Muscle of arm (tissue), 14 donors: ENCODE measurements around the gene PAX6. TPM values are rescaled to one million over a fixed set of nuclear protein-coding genes. Genes with fewer than 3 reads are reported as not detected.

Experiments used
- DNase-seq: peaks from one replicate; pipeline ENCODE4 v3.0.0-alpha.2; 2013
- long read RNA-seq, 11 donors: transcript quantifications; one replicate each; lab custom pipeline, GENCODE V29; 2026
- polyA plus RNA-seq, 12 donors: library from polyadenylated mRNA; unstranded; fragments of 120-200 nt; gene quantifications; one replicate each; pipeline ENCODE4 v1.2.1, GENCODE V29; 2013; ENCODE audit not compliant: insufficient read length in 12 of 12

The PAX6 gene
- 1 to 10 TPM in 3 of 12 donors, under 1 TPM in 7, not detected in 2; 0.15 to 1.5 (median 0.70) TPM for polyA plus RNA-seq
- long read RNA-seq, donor 1 = 0 reads
- long read RNA-seq, donor 2 = 0 reads
- long read RNA-seq, donor 3 = 0 reads
- long read RNA-seq, donor 4 = 0 reads
- long read RNA-seq, donor 5 = 0 reads
- long read RNA-seq, donor 6 = 0 reads
- long read RNA-seq, donor 7 = 0 reads
- long read RNA-seq, donor 8 = 0 reads
- long read RNA-seq, donor 9 = 0 reads
- long read RNA-seq, donor 10, full-length matches to known transcripts = 1 of 1 reads
- long read RNA-seq, donor 10, partial matches to known transcripts = 0 of 1 reads
- long read RNA-seq, donor 10, other reads (novel, unspliced or antisense) = 0 of 1 reads
- long read RNA-seq, donor 11 = 0 reads

GRCh38 chr11:31810779-31811647 lies at the start of gene PAX6:
TSS of gene PAX6 (minus strand) at chr11:31811322. CDS start at chr11:31806411, 4,911 bp downstream.
- no peak for DNase-seq

GRCh38 chr11:31860391-31860790 lies 49.3 kb upstream of the PAX6 start:
- no peak for DNase-seq

- DNase-seq = no peak
Observed at GRCh38 chr11:31856248-31856647, 45.1 kb upstream of the PAX6 start.

- no peak for DNase-seq
Observed at GRCh38 chr11:31855466-31855865, 44.3 kb upstream of the PAX6 start.

- DNase-seq = no peak
Observed at GRCh38 chr11:31850365-31850764, 39.2 kb upstream of the PAX6 start.

GRCh38 chr11:31847761-31848160 lies 36.6 kb upstream of the PAX6 start:
- no peak for DNase-seq

GRCh38 chr11:31845331-31845730 lies 34.2 kb upstream of the PAX6 start:
- DNase-seq = no peak

GRCh38 chr11:31844351-31844750 lies 33.2 kb upstream of the PAX6 start:
- DNase-seq = no peak

- no peak for DNase-seq
Observed at GRCh38 chr11:31841435-31841834, 30.3 kb upstream of the PAX6 start.

- DNase-seq = no peak
Observed at GRCh38 chr11:31834237-31834636, 23.1 kb upstream of the PAX6 start.

- no peak for DNase-seq
Observed at GRCh38 chr11:31830406-31830805, 19.3 kb upstream of the PAX6 start.

- no peak for DNase-seq
Observed at GRCh38 chr11:31828217-31828616, 17.1 kb upstream of the PAX6 start.

- DNase-seq = no peak
Observed at GRCh38 chr11:31827455-31828206, 16.5 kb upstream of the PAX6 start.

GRCh38 chr11:31826536-31827438 lies 15.7 kb upstream of the PAX6 start:
- no peak for DNase-seq

- no peak for DNase-seq
Observed at GRCh38 chr11:31825838-31826484, 14.8 kb upstream of the PAX6 start.

GRCh38 chr11:31824879-31825837 lies 14.0 kb upstream of the PAX6 start:
- DNase-seq = no peak

GRCh38 chr11:31824332-31824878 lies 13.3 kb upstream of the PAX6 start:
- DNase-seq = no peak

GRCh38 chr11:31823644-31824331 lies 12.7 kb upstream of the PAX6 start:
- no peak for DNase-seq
